Choroid plexus epithelial cell (primary cell): ENCODE data around the gene STAT2.
A peak's percentile ranks its signal among the peaks of the same experiment; 100 is the strongest.

Source experiments
- DNase-seq: peaks from one replicate; pipeline ENCODE4 v3.0.0-alpha.2; 2010; ENCODE audit warnings: low read depth
- H3K4me3 ChIP-seq: 2 replicates; pipeline ENCODE4 v1.5.1; 2011; ENCODE audit warnings: low read depth, mild to moderate bottlenecking, control low read depth, low read length, moderate library complexity
- CTCF ChIP-seq: conservative IDR thresholded peaks from 2 replicates; pipeline ENCODE4 v1.5.1; 2011; ENCODE audit warnings: low read depth, mild to moderate bottlenecking, control low read depth, inconsistent platforms, low read length, moderate library complexity

Gene STAT2

GRCh38 chr12:56389412-56389811, 29.5 kb upstream of the STAT2 start:
- H3K4me3 ChIP-seq = no peak overlapping the region
- TF ChIP-seq CTCF = no peak

GRCh38 chr12:56387152-56387736, 27.3 kb upstream of the STAT2 start:
- no peak for TF ChIP-seq CTCF
- DNase-seq = peak; percentile 63

More at GRCh38 chr12:56389412-56389811, 29.5 kb upstream of the STAT2 start:
- DNase-seq = peak; percentile 3

GRCh38 chr12:56385873-56386272, 26.0 kb upstream of the STAT2 start:
- no peak for TF ChIP-seq CTCF
- H3K4me3 ChIP-seq = no peak overlapping the region
- peak; percentile 16 for DNase-seq

More at GRCh38 chr12:56387152-56387736, 27.3 kb upstream of the STAT2 start:
- H3K4me3 ChIP-seq = no peak overlapping the region

DNA sequence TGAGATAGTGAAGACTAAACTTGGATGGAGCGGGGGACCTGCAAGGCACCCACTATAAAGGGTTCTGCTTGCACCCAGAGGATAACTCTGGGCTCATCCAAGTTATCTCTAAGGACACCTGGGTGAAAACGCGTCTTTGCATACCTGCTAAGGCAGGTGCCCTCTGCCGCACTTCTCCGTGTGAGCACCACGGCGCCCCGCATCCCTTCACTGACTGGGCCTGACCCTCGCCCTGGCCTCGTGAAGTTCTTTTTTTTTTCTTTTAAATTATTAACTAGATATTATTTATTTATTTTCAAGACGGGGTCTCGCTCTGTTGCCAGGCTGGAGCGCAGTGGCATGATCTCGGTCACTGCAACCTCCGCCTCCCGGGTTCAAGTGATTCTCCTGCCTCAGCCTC, 22.7 kb upstream of the STAT2 start:
- no peak overlapping the region for H3K4me3 ChIP-seq
- TF ChIP-seq CTCF = no peak
- no peak for DNase-seq

- TF ChIP-seq CTCF = no peak
- no peak for DNase-seq
- no peak overlapping the region for H3K4me3 ChIP-seq
Measured at GRCh38 chr12:56377989-56378316, 18.0 kb upstream of the STAT2 start.

DNA sequence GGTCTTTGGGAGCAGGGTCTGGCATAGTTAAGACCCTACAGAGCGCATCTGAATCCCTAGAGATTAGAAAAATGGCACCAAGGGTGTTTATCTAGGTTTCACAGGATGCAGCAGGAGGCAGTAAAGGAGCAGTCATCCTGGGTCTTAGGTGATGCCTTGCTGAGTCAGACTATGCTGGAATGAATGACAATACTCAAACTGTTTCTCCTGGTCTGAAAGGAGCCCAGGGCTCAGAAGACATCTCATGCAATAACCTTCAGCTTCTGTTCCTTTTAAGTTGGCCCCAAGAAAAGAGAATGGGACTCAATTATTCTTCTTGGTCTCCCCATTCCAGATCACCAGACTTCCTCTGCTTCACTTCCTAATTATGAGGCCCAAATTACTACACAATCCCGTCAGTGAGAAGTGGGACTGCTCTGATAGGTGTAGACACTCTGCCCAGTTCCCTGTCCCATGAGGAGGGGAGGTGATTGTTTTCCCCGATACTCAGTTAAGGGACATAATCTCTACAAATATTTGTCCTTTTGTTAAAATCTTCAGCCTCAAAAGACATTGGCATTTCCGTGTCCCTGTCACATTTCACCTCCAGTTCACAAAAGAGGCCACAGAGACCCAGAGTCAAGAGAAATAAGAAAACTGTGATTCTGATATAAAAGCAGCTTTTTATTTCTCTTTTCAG, 17.5 kb upstream of the STAT2 start:
- peak; percentile 46 for TF ChIP-seq CTCF
- no peak overlapping the region for H3K4me3 ChIP-seq
- DNase-seq = peak; percentile 59
